Glomerular endothelial cell (primary cell): ENCODE data around the gene CCT7. TPM values are rescaled to one million over a fixed set of nuclear protein-coding genes. Genes with fewer than 3 reads are reported as not detected.

Source experiments
- DNase-seq: peaks from one replicate; pipeline ENCODE4 v3.0.0-alpha.2; 2011; ENCODE audit warnings: low read depth, low spot score; ENCODE audit errors: extremely low read depth
- total RNA-seq: library from RNA; depleted of rRNA; stranded (reverse); fragments of >200 nt; gene quantifications from 2 replicates; pipeline ENCODE4 v1.2.3, GENCODE V29; 2015

CCT7 gene
- total RNA-seq, 1 donor from 2014 or later, result 334 TPM

GRCh38 chr2:73291461-73292315 is 57.6 kb downstream of the CCT7 start:
- DNase-seq, result no peak

GRCh38 chr2:73292316-73292905 is 58.3 kb downstream of the CCT7 start:
- DNase-seq, result no peak

GRCh38 chr2:73292906-73293533 is 58.9 kb downstream of the CCT7 start:
- no peak for DNase-seq

- no peak for DNase-seq
Measured at GRCh38 chr2:73293534-73294171, 59.5 kb downstream of the CCT7 start, which contains the start of gene EGR4. Gene EGR4 (minus strand): TSS chr2:73293548. CDS start chr2:73293317, 231 bp downstream.

GRCh38 chr2:73294239-73294638 is 60.1 kb downstream of the CCT7 start:
- no peak for DNase-seq

- no peak for DNase-seq
Measured at GRCh38 chr2:73295751-73296400, 61.8 kb downstream of the CCT7 start.

GRCh38 chr2:73297151-73297559 is 63.0 kb downstream of the CCT7 start:
- no peak for DNase-seq

GRCh38 chr2:73297586-73297985 is 63.5 kb downstream of the CCT7 start:
- no peak for DNase-seq

GRCh38 chr2:73300926-73301325 is 66.8 kb downstream of the CCT7 start:
- DNase-seq, result no peak

GRCh38 chr2:73301636-73302035 is 67.5 kb downstream of the CCT7 start:
- DNase-seq, result no peak

Other genes starting within 250 kb of the CCT7 start
- 16.9 and 29.5 TPM in 2 replicates for gene SFXN5, start 162.6 kb upstream of the CCT7 start, total RNA-seq
- 68.3 and 69.5 TPM in 2 replicates for gene RAB11FIP5, start 121.4 kb upstream of the CCT7 start, total RNA-seq
- gene NOTO, start 31.7 kb upstream of the CCT7 start, total RNA-seq, result not detected in 2 replicates
- 9.5 and 18.4 TPM in 2 replicates for gene SMYD5, start 20.1 kb upstream of the CCT7 start, total RNA-seq
- gene PRADC1, start 1.1 kb upstream of the CCT7 start, total RNA-seq, result 12.1 and 17.1 TPM in 2 replicates
- gene FBXO41, start 50.2 kb downstream of the CCT7 start, total RNA-seq, result 2.3 and 2.9 TPM in 2 replicates
- not detected in 2 replicates for gene EGR4, start 59.2 kb downstream of the CCT7 start, total RNA-seq
- 8.0 and 17.4 TPM in 2 replicates for gene ALMS1, start 151.5 kb downstream of the CCT7 start, total RNA-seq